ELF-1 (cell line): ENCODE results near the gene ERMN.
"Not testable (repeated sequence)": the region's sequence is repeated elsewhere in the genome, so short reads cannot be mapped to it uniquely, and the experiment has no call there.

ENCODE experiments used
- DNase-seq: peaks from one replicate; pipeline ENCODE4 v3.0.0-alpha.2; 2016; ENCODE audit warnings: low read depth, low spot score

The ERMN gene

GRCh38 chr2:157325786-157326185, at the start of gene ERMN:
ERMN (minus strand) TSS chr2:157325824; CDS start chr2:157325642, 182 bp downstream.
- DNase-seq, result peak; percentile 44

- DNase-seq, result no peak
These were observed 49.8 kb upstream of the ERMN start for GRCh38 chr2:157375384-157375783.

- DNase-seq, result not testable (repeated sequence)
These were observed 42.9 kb upstream of the ERMN start for GRCh38 chr2:157368508-157368907.

GRCh38 chr2:157367704-157368103, 42.1 kb upstream of the ERMN start:
- no peak for DNase-seq

- DNase-seq, result no peak
These were observed 38.8 kb upstream of the ERMN start for GRCh38 chr2:157364257-157364974.

GRCh38 chr2:157363612-157364101, 38.0 kb upstream of the ERMN start:
- no peak for DNase-seq

- no peak for DNase-seq
These were observed 37.0 kb upstream of the ERMN start for GRCh38 chr2:157362627-157363026.

- DNase-seq, result no peak
These were observed 35.9 kb upstream of the ERMN start for GRCh38 chr2:157361526-157361925.

- DNase-seq, result no peak
These were observed 34.0 kb upstream of the ERMN start for GRCh38 chr2:157359628-157360027.

- DNase-seq, result peak; percentile 6
These were observed 30.0 kb upstream of the ERMN start for GRCh38 chr2:157355618-157356017.

- no peak for DNase-seq
These were observed 24.4 kb upstream of the ERMN start for GRCh38 chr2:157349949-157350515.

GRCh38 chr2:157348291-157348921, 22.8 kb upstream of the ERMN start:
- DNase-seq, result no peak

GRCh38 chr2:157345647-157346389, 20.2 kb upstream of the ERMN start:
- peak; percentile 34 for DNase-seq

- DNase-seq, result not testable (repeated sequence)
These were observed 15.8 kb upstream of the ERMN start for GRCh38 chr2:157341381-157341780.

- no peak for DNase-seq
These were observed 14.5 kb upstream of the ERMN start for GRCh38 chr2:157339965-157340655.

- DNase-seq, result no peak
These were observed 12.4 kb upstream of the ERMN start for GRCh38 chr2:157337978-157338377.

- peak; percentile 15 for DNase-seq
These were observed 10.8 kb upstream of the ERMN start for GRCh38 chr2:157336137-157337010.

GRCh38 chr2:157334797-157335196, 9.2 kb upstream of the ERMN start:
- no peak for DNase-seq

- no peak for DNase-seq
These were observed 8.7 kb upstream of the ERMN start for GRCh38 chr2:157334335-157334734.

- no peak for DNase-seq
These were observed 7.9 kb upstream of the ERMN start for GRCh38 chr2:157333304-157334047.
